Smooth muscle cell of bladder (primary cell): ENCODE data around the gene CYP4F8. TPM values are rescaled to one million over a fixed set of nuclear protein-coding genes. Genes with fewer than 3 reads are reported as not detected.

Source experiments
- total RNA-seq: library from RNA; depleted of rRNA; stranded (reverse); fragments of >200 nt; gene quantifications from 2 replicates; pipeline ENCODE4 v1.2.3, GENCODE V29; 2014

Gene CYP4F8, protein sequence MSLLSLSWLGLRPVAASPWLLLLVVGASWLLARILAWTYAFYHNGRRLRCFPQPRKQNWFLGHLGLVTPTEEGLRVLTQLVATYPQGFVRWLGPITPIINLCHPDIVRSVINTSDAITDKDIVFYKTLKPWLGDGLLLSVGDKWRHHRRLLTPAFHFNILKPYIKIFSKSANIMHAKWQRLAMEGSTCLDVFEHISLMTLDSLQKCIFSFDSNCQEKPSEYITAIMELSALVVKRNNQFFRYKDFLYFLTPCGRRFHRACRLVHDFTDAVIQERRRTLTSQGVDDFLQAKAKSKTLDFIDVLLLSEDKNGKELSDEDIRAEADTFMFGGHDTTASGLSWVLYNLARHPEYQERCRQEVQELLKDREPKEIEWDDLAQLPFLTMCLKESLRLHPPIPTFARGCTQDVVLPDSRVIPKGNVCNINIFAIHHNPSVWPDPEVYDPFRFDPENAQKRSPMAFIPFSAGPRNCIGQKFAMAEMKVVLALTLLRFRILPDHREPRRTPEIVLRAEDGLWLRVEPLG
- 0.14 TPM in 1 of 2 replicates, not detected in the other for total RNA-seq

DNA sequence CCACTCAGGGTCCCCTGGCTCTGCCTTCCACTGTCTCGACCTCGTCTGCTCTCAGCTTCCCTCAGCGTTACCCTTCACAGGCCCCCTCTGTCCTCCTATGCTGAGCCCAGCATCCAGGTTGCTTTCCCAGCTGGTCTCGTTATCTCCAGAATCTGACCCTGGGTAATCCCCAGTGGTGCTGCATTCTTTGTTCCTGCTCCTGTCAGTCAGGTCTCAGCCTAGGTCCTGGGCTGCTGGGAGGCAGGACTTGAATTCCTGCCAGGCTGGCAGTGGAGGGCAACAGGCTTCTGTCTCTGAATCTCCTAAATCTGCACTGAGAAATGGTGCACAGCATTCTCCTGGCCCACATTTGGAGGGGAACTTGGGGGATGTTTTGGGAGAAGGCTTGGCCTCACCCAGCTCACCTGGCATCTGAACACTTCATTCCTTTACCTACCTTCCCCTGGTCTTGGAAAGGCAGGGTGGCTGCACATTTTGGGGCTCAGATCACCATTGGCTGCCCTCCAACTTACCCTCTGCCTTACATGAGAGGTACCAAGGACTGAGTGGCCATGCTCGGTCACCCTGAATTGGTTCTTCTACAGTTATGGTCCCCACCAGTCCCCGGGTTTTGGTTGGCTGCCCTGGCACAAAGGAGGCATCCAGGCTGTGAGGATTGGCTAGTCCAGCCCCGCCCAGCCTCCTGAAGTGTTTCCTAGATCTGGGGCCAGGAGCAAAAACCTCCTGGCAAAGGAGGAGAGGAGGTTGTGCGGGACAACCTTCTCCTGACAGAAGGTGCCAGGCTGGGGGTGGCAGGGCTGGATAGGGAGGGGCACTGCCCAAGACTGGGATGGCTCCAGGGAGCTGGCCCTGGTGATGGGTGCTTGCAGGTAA lies at the start of gene CYP4F8:
Gene CYP4F8, plus strand, starts transcription at position 712 of the 873 bp plus-strand sequence. CDS start 399 bp downstream, outside the sequence.

DNA sequence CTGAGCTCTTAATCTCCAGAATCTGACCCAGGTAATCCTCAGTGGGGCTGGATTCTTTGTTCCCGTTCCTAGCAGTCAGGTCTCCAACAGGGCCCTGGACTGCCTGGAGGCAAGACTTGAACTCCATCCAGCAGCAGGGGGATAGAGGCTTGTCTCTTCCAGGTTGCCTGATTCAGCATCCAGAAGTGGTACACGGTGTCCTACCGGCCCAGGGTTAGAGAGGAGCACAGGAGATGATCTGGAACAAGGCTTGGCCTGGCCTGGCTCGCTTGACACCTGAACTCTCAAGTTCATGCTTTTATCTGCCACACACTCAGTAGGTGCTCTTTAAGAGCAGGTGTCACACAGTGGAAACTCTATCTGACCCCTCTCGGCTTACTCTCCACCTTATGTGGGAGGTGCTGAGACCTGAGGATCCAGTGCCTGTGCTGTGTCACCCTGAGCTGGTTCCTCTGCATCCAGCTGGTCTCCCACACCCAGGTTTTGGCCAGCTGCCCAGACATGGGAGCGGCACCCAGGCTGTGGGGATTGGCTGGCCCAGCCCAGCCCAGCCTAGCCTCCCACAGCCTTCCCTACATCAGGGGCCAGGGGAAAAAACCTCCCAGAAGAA lies 25.4 kb downstream of the CYP4F8 start, which contains the start of gene CYP4F3:
Gene CYP4F3, plus strand, starts transcription at position 604 of the 610 bp plus-strand sequence. CDS start 519 bp downstream, outside the sequence.

DNA sequence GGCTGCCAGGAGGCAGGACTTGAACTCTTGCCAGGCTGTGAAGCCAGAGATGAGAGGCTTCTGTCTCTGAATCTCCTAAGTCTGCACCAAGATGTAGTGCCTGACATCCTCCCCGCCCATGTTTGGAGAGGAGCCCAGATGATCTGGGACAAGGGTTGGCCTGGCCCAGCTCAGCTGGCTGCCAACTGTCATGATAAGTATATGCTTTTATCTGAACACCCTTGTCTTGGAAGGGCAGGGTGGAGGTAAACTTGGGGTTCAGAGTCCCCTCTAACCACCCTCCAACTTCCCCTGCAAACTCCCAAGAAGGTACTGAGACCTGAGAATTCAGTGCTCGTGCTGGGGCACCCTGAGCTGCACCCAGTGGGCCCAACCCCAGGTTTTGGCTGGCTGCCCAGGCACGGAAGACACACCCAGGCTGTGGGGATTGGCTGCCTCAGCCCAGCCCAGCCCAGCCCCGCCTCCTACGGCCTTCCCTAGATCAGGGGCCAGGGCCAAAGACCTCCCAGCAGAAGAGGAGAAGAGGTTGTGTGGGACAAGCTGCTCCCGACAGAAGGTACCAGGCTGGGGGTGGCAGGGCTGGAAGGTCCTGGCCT lies 57.7 kb downstream of the CYP4F8 start, which contains the start of gene CYP4F12:
Gene CYP4F12, plus strand, starts transcription at position 508 of the 596 bp plus-strand sequence. CDS start 443 bp downstream, outside the sequence.

Other genes with a start within 250 kb of the CYP4F8 start
- gene AKAP8, start 235.4 kb upstream of the CYP4F8 start, total RNA-seq, result 11.5 and 12.7 TPM in 2 replicates
- gene AKAP8L, start 196.2 kb upstream of the CYP4F8 start, total RNA-seq, result 59.9 and 62.3 TPM in 2 replicates
- 3.4 and 4.5 TPM in 2 replicates for gene WIZ, start 165.3 kb upstream of the CYP4F8 start, total RNA-seq
- gene RASAL3, start 150.7 kb upstream of the CYP4F8 start, total RNA-seq, result 0.09 TPM in 1 of 2 replicates, not detected in the other
- gene PGLYRP2, start 135.7 kb upstream of the CYP4F8 start, total RNA-seq, result not detected in 2 replicates
- gene CYP4F22, start 106.7 kb upstream of the CYP4F8 start, total RNA-seq, result not detected in 2 replicates
- gene CYP4F3, start 25.7 kb downstream of the CYP4F8 start, total RNA-seq, result not detected in 2 replicates
- 0.18 TPM in 1 of 2 replicates, not detected in the other for gene CYP4F12, start 57.9 kb downstream of the CYP4F8 start, total RNA-seq
- gene OR10H2, start 112.8 kb downstream of the CYP4F8 start, total RNA-seq, result not detected in 2 replicates
- gene OR10H3, start 122.8 kb downstream of the CYP4F8 start, total RNA-seq, result not detected in 2 replicates
- gene OR10H5, start 172.4 kb downstream of the CYP4F8 start, total RNA-seq, result not detected in 2 replicates
- not detected in 2 replicates for gene OR10H1, start 200.4 kb downstream of the CYP4F8 start, total RNA-seq